ENCODE measurements around the gene SPACA6.
A peak's percentile ranks its signal among the peaks of the same experiment; 100 is the strongest.

The SPACA6 gene

GRCh38 chr19:51694318-51695085 lies 1.4 kb downstream of the SPACA6 start:
- no peaks in the 10 kb centered on the region for H3K9me3 Mint-ChIP-seq
- no peaks in the 10 kb centered on the region for H3K36me3 Mint-ChIP-seq (ENCODE audit: low read depth)
- no peak overlapping the region for H3K27ac Mint-ChIP-seq
- no peak overlapping the region for H3K4me3 Mint-ChIP-seq
- H3K4me1 Mint-ChIP-seq (ENCODE audit: low read depth): peaks cover 5% of the 10 kb centered on the region
- H3K27me3 Mint-ChIP-seq: no peaks in the 10 kb centered on the region

GRCh38 chr19:51695088-51695487 lies 2.0 kb downstream of the SPACA6 start:
- no peak overlapping the region for H3K4me3 Mint-ChIP-seq
- no peak overlapping the region for H3K27ac Mint-ChIP-seq
- no peaks in the 10 kb centered on the region for H3K27me3 Mint-ChIP-seq
- no peaks in the 10 kb centered on the region for H3K36me3 Mint-ChIP-seq (ENCODE audit: low read depth)
- H3K9me3 Mint-ChIP-seq: no peaks in the 10 kb centered on the region
- peaks cover 3% of the 10 kb centered on the region for H3K4me1 Mint-ChIP-seq (ENCODE audit: low read depth)

GRCh38 chr19:51695702-51696315 lies 2.7 kb downstream of the SPACA6 start:
- Mint-ChIP-seq H3K27ac (no peak overlapping the region), H3K27me3 (no peaks in the 10 kb centered on the region), H3K9me3 (no peaks in the 10 kb centered on the region), H3K4me3 (no peak overlapping the region), H3K4me1 (ENCODE audit: low read depth) (no peaks in the 10 kb centered on the region), H3K36me3 (ENCODE audit: low read depth) (no peaks in the 10 kb centered on the region)

- H3K4me1 Mint-ChIP-seq (ENCODE audit: low read depth): no peaks in the 10 kb centered on the region
- H3K27me3 Mint-ChIP-seq: no peaks in the 10 kb centered on the region
Observed at GRCh38 chr19:51696606-51697005, 3.5 kb downstream of the SPACA6 start.

GRCh38 chr19:51697169-51697776 lies 4.1 kb downstream of the SPACA6 start:
- Mint-ChIP-seq H3K4me1 (ENCODE audit: low read depth) (no peaks in the 10 kb centered on the region), H3K4me3 (no peak overlapping the region), H3K9me3 (no peaks in the 10 kb centered on the region), H3K36me3 (ENCODE audit: low read depth) (no peaks in the 10 kb centered on the region), H3K27me3 (no peaks in the 10 kb centered on the region), H3K27ac (no peak overlapping the region)

More at GRCh38 chr19:51696606-51697005, 3.5 kb downstream of the SPACA6 start:
- Mint-ChIP-seq H3K9me3 (no peaks in the 10 kb centered on the region), H3K27ac (no peak overlapping the region), H3K4me3 (no peak overlapping the region), H3K36me3 (ENCODE audit: low read depth) (no peaks in the 10 kb centered on the region)

GRCh38 chr19:51698296-51698695 lies 5.2 kb downstream of the SPACA6 start:
- no peaks in the 10 kb centered on the region for H3K9me3 Mint-ChIP-seq
- no peaks in the 10 kb centered on the region for H3K36me3 Mint-ChIP-seq (ENCODE audit: low read depth)
- H3K4me3 Mint-ChIP-seq: no peak overlapping the region
- H3K27me3 Mint-ChIP-seq: peaks cover 10% of the 10 kb centered on the region
- no peak overlapping the region for H3K27ac Mint-ChIP-seq
- peaks cover 9% of the 10 kb centered on the region for H3K4me1 Mint-ChIP-seq (ENCODE audit: low read depth)

GRCh38 chr19:51699170-51699569 lies 6.0 kb downstream of the SPACA6 start:
- Mint-ChIP-seq H3K27ac (no peak overlapping the region), H3K4me3 (no peak overlapping the region), H3K4me1 (ENCODE audit: low read depth) (peaks cover 15% of the 10 kb centered on the region), H3K36me3 (ENCODE audit: low read depth) (no peaks in the 10 kb centered on the region), H3K9me3 (no peaks in the 10 kb centered on the region), H3K27me3 (peaks cover 11% of the 10 kb centered on the region)

- Mint-ChIP-seq H3K36me3 (ENCODE audit: low read depth) (peaks cover 13% of the 10 kb centered on the region), H3K27ac (no peak overlapping the region), H3K4me3 (no peak overlapping the region), H3K27me3 (peaks cover 11% of the 10 kb centered on the region), H3K4me1 (ENCODE audit: low read depth) (peaks cover 27% of the 10 kb centered on the region), H3K9me3 (no peaks in the 10 kb centered on the region)
Observed at GRCh38 chr19:51701468-51702100, 8.5 kb downstream of the SPACA6 start.

GRCh38 chr19:51702103-51702824 lies 9.1 kb downstream of the SPACA6 start:
- no peaks in the 10 kb centered on the region for H3K9me3 Mint-ChIP-seq
- peak overlapping the region; percentile 60 for H3K4me3 Mint-ChIP-seq
- peaks cover 14% of the 10 kb centered on the region for H3K36me3 Mint-ChIP-seq (ENCODE audit: low read depth)
- H3K27me3 Mint-ChIP-seq: peaks cover 11% of the 10 kb centered on the region
- H3K4me1 Mint-ChIP-seq (ENCODE audit: low read depth): peaks cover 27% of the 10 kb centered on the region
- H3K27ac Mint-ChIP-seq: no peak overlapping the region

GRCh38 chr19:51702825-51703574 lies 9.9 kb downstream of the SPACA6 start:
- H3K4me1 Mint-ChIP-seq (ENCODE audit: low read depth): peaks cover 27% of the 10 kb centered on the region
- peaks cover 11% of the 10 kb centered on the region for H3K27me3 Mint-ChIP-seq
- peaks cover 18% of the 10 kb centered on the region for H3K36me3 Mint-ChIP-seq (ENCODE audit: low read depth)
- H3K9me3 Mint-ChIP-seq: no peaks in the 10 kb centered on the region
- H3K27ac Mint-ChIP-seq: peak overlapping the region; percentile 18
- H3K4me3 Mint-ChIP-seq: peak overlapping the region; percentile 88

GRCh38 chr19:51703575-51704515 lies 10.7 kb downstream of the SPACA6 start:
- Mint-ChIP-seq H3K27me3 (peaks cover 11% of the 10 kb centered on the region), H3K9me3 (no peaks in the 10 kb centered on the region), H3K36me3 (ENCODE audit: low read depth) (peaks cover 18% of the 10 kb centered on the region), H3K27ac (peak overlapping the region; percentile 93), H3K4me1 (ENCODE audit: low read depth) (peaks cover 27% of the 10 kb centered on the region), H3K4me3 (peak overlapping the region; percentile 88)

- H3K9me3 Mint-ChIP-seq: no peaks in the 10 kb centered on the region
- H3K27ac Mint-ChIP-seq: peak overlapping the region; percentile 93
- H3K4me3 Mint-ChIP-seq: peak overlapping the region; percentile 88
- H3K36me3 Mint-ChIP-seq (ENCODE audit: low read depth): peaks cover 18% of the 10 kb centered on the region
- H3K27me3 Mint-ChIP-seq: peaks cover 11% of the 10 kb centered on the region
- peaks cover 27% of the 10 kb centered on the region for H3K4me1 Mint-ChIP-seq (ENCODE audit: low read depth)
Observed at GRCh38 chr19:51704626-51705025, 11.5 kb downstream of the SPACA6 start.

- Mint-ChIP-seq H3K4me3 (peak overlapping the region; percentile 88), H3K27ac (peak overlapping the region; percentile 71)
Observed at GRCh38 chr19:51706296-51706695, 13.2 kb downstream of the SPACA6 start.

More at GRCh38 chr19:51706296-51706695, 13.2 kb downstream of the SPACA6 start:
- H3K4me1 Mint-ChIP-seq (ENCODE audit: low read depth): peaks cover 32% of the 10 kb centered on the region
- peaks cover 18% of the 10 kb centered on the region for H3K36me3 Mint-ChIP-seq (ENCODE audit: low read depth)
- peaks cover 5% of the 10 kb centered on the region for H3K9me3 Mint-ChIP-seq
- H3K27me3 Mint-ChIP-seq: peaks cover 16% of the 10 kb centered on the region

Data from stimulated activated naive CD8-positive, alpha-beta T cell treated with anti-CD3 and anti-CD28 coated beads, Interleukin-15, Interleukin-2, amounts not matched to agents 100 ng/mL and 50 ng/mL, for 24 hours (primary cell).